H1 (cell line): ENCODE measurements around the gene SLC37A1. TPM values are rescaled to one million over a fixed set of nuclear protein-coding genes. Genes with fewer than 3 reads are reported as not detected.

ENCODE experiments used
- BCL11A ChIP-seq, 2 experiments: IDR thresholded peaks; one replicate each; pipeline ENCODE4 v1.6.1; 2011; ENCODE audit warnings: low read depth in 2 of 2, low read length in 2 of 2, mild to moderate bottlenecking in 2 of 2
- CHD1 ChIP-seq: IDR thresholded peaks from 2 replicates; pipeline ENCODE4 v1.6.1; 2012; ENCODE audit warnings: low read depth, low read length, improper control_type of control experiment
- CHD7 ChIP-seq: fragments of 300-600 bp; sonication (generic); IDR thresholded peaks from 2 replicates; pipeline ENCODE4 v1.7.1; 2012; ENCODE audit warnings: low read length, moderate library complexity, mild to moderate bottlenecking, inconsistent platforms; ENCODE audit not compliant: insufficient replicate concordance
- EGR1 ChIP-seq: IDR thresholded peaks from 2 replicates; pipeline ENCODE4 v1.6.1; 2011; ENCODE audit warnings: low read depth, low read length, borderline replicate concordance
- TBP ChIP-seq: IDR thresholded peaks from 2 replicates; pipeline ENCODE4 v1.6.1; 2011; ENCODE audit warnings: low read depth, low read length, improper control_type of control experiment
- polyA plus RNA-seq, 7 experiments: library from polyadenylated mRNA; depleted of rRNA in 3 of 7; stranded (reverse) in 5 of 7; unstranded in 2 of 7; fragments of >200 nt in 5 of 7; fragments of 200-250 nt in 2 of 7; gene quantifications; 1 replicate in 5 of 7; 2 replicates in 1 of 7; 4 replicates in 1 of 7; pipeline versions ENCODE4 v1.2.1 to v1.2.3, GENCODE V29; 2011 to 2013; ENCODE audit warnings: missing spikeins in 2 of 7, mixed read lengths in 2 of 7
- total RNA-seq: library from RNA; stranded (reverse); fragmentation: NEBNext Ultra II Directional; extraction: Animal tissue kit (Norgen Biotek cat#: 25700); gene quantifications from 2 replicates; pipeline ENCODE4 v1.2.1, GENCODE V29; 2021
- TF ChIP-seq, protein P1 (sequence below), 3 experiments: IDR thresholded peaks; 1 replicate in 2 of 3; 2 replicates in 1 of 3; pipeline versions ENCODE4 v1.5.1 to v1.6.1; 2011; ENCODE audit warnings: low read length in 3 of 3, mild to moderate bottlenecking in 3 of 3, inconsistent platforms in 2 of 3, low read depth in 1 of 3, moderate library complexity in 1 of 3; ENCODE audit not compliant: insufficient read depth in 1 of 3; ENCODE audit errors: control extremely low read depth in 1 of 3

SLC37A1 gene
- total and polyA plus RNA-seq, 2 of the 8 experiments (the other 6 are each of a cell fraction or from before 2014, with no cell fraction given), result 15.6 to 30.9 TPM

DNA sequence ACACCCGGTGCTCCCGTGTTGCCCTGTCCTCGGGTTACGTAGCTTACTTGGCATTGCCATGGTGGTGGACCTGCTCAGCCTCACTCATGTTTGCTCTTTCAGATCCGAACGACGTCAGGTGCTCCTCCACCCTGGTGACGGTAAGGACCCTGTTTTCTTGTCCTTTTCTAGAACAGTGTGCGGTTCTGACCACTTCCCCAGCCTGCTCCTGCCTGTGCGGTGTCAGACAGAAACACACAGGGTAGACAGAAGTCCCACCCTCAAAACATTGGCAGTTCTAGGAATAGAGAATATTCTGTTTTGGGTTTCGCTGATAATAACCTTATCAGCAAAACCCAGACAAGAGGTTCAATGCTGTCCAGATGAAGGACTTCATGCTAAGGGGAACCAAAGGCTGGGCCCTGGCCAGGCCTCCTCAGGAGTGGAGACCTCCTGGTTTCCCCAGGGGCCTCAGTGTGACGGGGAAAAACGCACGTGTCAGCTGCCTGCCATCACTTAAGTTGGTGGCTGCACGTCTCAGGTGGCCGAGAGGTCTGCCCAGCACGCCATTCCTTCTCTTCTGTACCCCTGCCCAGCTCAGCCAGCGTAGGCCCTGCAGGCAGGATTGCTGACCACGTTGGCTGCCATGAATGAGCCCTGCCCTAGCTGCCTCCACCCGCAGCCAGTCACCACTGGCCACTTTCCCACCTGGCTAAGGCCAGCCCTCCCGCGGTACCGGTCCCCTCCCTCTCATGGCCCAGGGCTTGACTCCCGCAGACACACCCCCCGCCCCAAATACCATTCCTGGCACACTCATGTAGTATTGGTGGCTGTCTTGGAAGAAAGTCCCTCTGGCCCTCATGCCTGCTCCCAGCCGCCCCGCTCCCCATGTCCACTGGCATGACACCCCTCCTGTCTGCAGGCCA, 33.6 kb downstream of the SLC37A1 start (continued):
- no peak for TF ChIP-seq CHD7
- TF ChIP-seq, protein P1, sequence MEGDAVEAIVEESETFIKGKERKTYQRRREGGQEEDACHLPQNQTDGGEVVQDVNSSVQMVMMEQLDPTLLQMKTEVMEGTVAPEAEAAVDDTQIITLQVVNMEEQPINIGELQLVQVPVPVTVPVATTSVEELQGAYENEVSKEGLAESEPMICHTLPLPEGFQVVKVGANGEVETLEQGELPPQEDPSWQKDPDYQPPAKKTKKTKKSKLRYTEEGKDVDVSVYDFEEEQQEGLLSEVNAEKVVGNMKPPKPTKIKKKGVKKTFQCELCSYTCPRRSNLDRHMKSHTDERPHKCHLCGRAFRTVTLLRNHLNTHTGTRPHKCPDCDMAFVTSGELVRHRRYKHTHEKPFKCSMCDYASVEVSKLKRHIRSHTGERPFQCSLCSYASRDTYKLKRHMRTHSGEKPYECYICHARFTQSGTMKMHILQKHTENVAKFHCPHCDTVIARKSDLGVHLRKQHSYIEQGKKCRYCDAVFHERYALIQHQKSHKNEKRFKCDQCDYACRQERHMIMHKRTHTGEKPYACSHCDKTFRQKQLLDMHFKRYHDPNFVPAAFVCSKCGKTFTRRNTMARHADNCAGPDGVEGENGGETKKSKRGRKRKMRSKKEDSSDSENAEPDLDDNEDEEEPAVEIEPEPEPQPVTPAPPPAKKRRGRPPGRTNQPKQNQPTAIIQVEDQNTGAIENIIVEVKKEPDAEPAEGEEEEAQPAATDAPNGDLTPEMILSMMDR (IDR thresholded peaks at IDR 0.05; ENCODE audit: control extremely low read depth in 1 of 3, insufficient read depth in 1 of 3, low read depth in 1 of 3, low read length in 3 of 3), result no peak
- TF ChIP-seq EGR1, result no peak
- no peak for TF ChIP-seq CHD1
- no peak for TF ChIP-seq BCL11A (IDR thresholded peaks at IDR 0.05; ENCODE audit: low read depth in 2 of 2, low read length in 2 of 2)
- no peak for TF ChIP-seq TBP
